Astrocyte (in vitro differentiated cells and primary cell): ENCODE results near the gene ACOX3. TPM values are rescaled to one million over a fixed set of nuclear protein-coding genes. Genes with fewer than 3 reads are reported as not detected.

ENCODE experiments used
- DNase-seq: peaks from one replicate; pipeline ENCODE4 v3.0.0-alpha.2; 2010; ENCODE audit warnings: low read depth
- FAIRE-seq: peaks from 2 replicates; lab custom pipeline; 2011; peaks lifted over from hg19 to GRCh38; lab: Jason Lieb, UNC
- H2AFZ ChIP-seq: 2 replicates; pipeline ENCODE4 v1.6.0; 2012; ENCODE audit warnings: low read depth, low read length, inconsistent platforms
- H3K27ac ChIP-seq: 2 replicates; pipeline ENCODE4 v1.5.1; 2011; ENCODE audit warnings: low read depth, low read length, inconsistent platforms
- H3K27me3 ChIP-seq: 2 replicates; pipeline ENCODE4 v1.6.0; 2011; ENCODE audit warnings: low read length, inconsistent platforms; ENCODE audit not compliant: insufficient read depth
- H3K36me3 ChIP-seq: 2 replicates; pipeline ENCODE4 v1.5.1; 2011; ENCODE audit warnings: low read length, inconsistent platforms; ENCODE audit not compliant: insufficient read depth
- H3K4me1 ChIP-seq: 2 replicates; pipeline ENCODE4 v1.5.1; 2011; ENCODE audit warnings: low read length, inconsistent platforms; ENCODE audit not compliant: insufficient read depth
- H3K4me2 ChIP-seq: 2 replicates; pipeline ENCODE4 v1.6.0; 2012; ENCODE audit warnings: low read length, inconsistent platforms
- H3K4me3 ChIP-seq: 2 replicates; pipeline ENCODE4 v1.5.1; 2011; ENCODE audit warnings: low read depth, mild to moderate bottlenecking, low read length, inconsistent platforms; ENCODE audit not compliant: insufficient read depth
- H3K79me2 ChIP-seq: 2 replicates; pipeline ENCODE4 v1.6.0; 2012; ENCODE audit warnings: mild to moderate bottlenecking, low read length, inconsistent platforms; ENCODE audit not compliant: insufficient read depth
- H3K9ac ChIP-seq: 2 replicates; pipeline ENCODE4 v1.6.0; 2012; ENCODE audit warnings: mild to moderate bottlenecking, low read length, inconsistent platforms
- H3K9me3 ChIP-seq: 2 replicates; pipeline ENCODE4 v1.5.1; 2012; ENCODE audit warnings: low read depth, mild to moderate bottlenecking, low read length, inconsistent platforms; ENCODE audit not compliant: insufficient read depth
- H4K20me1 ChIP-seq: 2 replicates; pipeline ENCODE4 v1.6.0; 2012; ENCODE audit warnings: low read length, inconsistent platforms; ENCODE audit not compliant: insufficient read depth
- H3K27ac Mint-ChIP-seq: one replicate; pipeline ENCODE4 v1.8.0; 2021; ENCODE audit warnings: mild to moderate bottlenecking, mixed read lengths; ENCODE audit not compliant: unreplicated experiment
- H3K27me3 Mint-ChIP-seq: one replicate; pipeline ENCODE4 v1.8.0; 2021; ENCODE audit warnings: low read depth, mixed read lengths; ENCODE audit not compliant: unreplicated experiment
- H3K36me3 Mint-ChIP-seq: one replicate; pipeline ENCODE4 v1.8.0; 2021; ENCODE audit warnings: low read depth, mixed read lengths; ENCODE audit not compliant: unreplicated experiment
- H3K4me1 Mint-ChIP-seq: one replicate; pipeline ENCODE4 v1.8.0; 2021; ENCODE audit warnings: low read depth, mixed read lengths; ENCODE audit not compliant: unreplicated experiment
- H3K4me3 Mint-ChIP-seq: one replicate; pipeline ENCODE4 v1.8.0; 2021; ENCODE audit warnings: mild to moderate bottlenecking, moderate library complexity, mixed read lengths; ENCODE audit not compliant: unreplicated experiment
- H3K9me3 Mint-ChIP-seq: one replicate; pipeline ENCODE4 v1.8.0; 2021; ENCODE audit warnings: mild to moderate bottlenecking, mixed read lengths; ENCODE audit not compliant: unreplicated experiment
- EZH2 ChIP-seq: IDR thresholded peaks from 2 replicates; pipeline ENCODE4 v1.6.1; 2012; ENCODE audit warnings: mild to moderate bottlenecking, low read length, inconsistent platforms; ENCODE audit not compliant: insufficient read depth
- total RNA-seq: library from RNA; stranded (reverse); gene quantifications from 2 replicates; pipeline ENCODE4 v1.2.1, GENCODE V29; 2021
- TF ChIP-seq, protein P1 (sequence below): IDR thresholded peaks from 2 replicates; pipeline ENCODE4 v1.5.1; 2011; ENCODE audit warnings: low read depth, mild to moderate bottlenecking, inconsistent platforms, low read length, moderate library complexity; ENCODE audit not compliant: insufficient read depth

Gene ACOX3
- total RNA-seq, 1 donor from 2014 or later = 45.6 TPM

GRCh38 chr4:8321771-8322170 lies 118.8 kb downstream of the ACOX3 start:
- H3K36me3 ChIP-seq = no peaks in the 10 kb centered on the region
- H3K9ac ChIP-seq = no peak overlapping the region
- H3K9me3 ChIP-seq = no peaks in the 10 kb centered on the region
- Mint-ChIP-seq H3K4me1 (peaks cover 5% of the 10 kb centered on the region), H3K9me3 (peaks cover 7% of the 10 kb centered on the region), H3K4me3 (no peak overlapping the region), H3K27ac (no peak overlapping the region), H3K27me3 (peaks cover 5% of the 10 kb centered on the region), H3K36me3 (no peaks in the 10 kb centered on the region)
- TF ChIP-seq, protein P1, sequence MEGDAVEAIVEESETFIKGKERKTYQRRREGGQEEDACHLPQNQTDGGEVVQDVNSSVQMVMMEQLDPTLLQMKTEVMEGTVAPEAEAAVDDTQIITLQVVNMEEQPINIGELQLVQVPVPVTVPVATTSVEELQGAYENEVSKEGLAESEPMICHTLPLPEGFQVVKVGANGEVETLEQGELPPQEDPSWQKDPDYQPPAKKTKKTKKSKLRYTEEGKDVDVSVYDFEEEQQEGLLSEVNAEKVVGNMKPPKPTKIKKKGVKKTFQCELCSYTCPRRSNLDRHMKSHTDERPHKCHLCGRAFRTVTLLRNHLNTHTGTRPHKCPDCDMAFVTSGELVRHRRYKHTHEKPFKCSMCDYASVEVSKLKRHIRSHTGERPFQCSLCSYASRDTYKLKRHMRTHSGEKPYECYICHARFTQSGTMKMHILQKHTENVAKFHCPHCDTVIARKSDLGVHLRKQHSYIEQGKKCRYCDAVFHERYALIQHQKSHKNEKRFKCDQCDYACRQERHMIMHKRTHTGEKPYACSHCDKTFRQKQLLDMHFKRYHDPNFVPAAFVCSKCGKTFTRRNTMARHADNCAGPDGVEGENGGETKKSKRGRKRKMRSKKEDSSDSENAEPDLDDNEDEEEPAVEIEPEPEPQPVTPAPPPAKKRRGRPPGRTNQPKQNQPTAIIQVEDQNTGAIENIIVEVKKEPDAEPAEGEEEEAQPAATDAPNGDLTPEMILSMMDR = no peak
- TF ChIP-seq EZH2 = no peak
- no peaks in the 10 kb centered on the region for H3K27me3 ChIP-seq
- H3K4me3 ChIP-seq = no peak overlapping the region
- DNase-seq (no peak), FAIRE-seq (no peak)
- no peak overlapping the region for H3K4me2 ChIP-seq
- H3K27ac ChIP-seq = no peak overlapping the region
- H3K4me1 ChIP-seq = no peaks in the 10 kb centered on the region
- no peaks in the 10 kb centered on the region for H4K20me1 ChIP-seq
- H3K79me2 ChIP-seq = no peaks in the 10 kb centered on the region
- H2AFZ ChIP-seq = no peak overlapping the region

GRCh38 chr4:8321220-8321619 lies 119.3 kb downstream of the ACOX3 start:
- Mint-ChIP-seq H3K36me3 (no peaks in the 10 kb centered on the region), H3K27ac (no peak overlapping the region), H3K27me3 (peaks cover 4% of the 10 kb centered on the region), H3K4me1 (peaks cover 10% of the 10 kb centered on the region), H3K4me3 (no peak overlapping the region), H3K9me3 (peaks cover 7% of the 10 kb centered on the region)
- no peaks in the 10 kb centered on the region for H3K27me3 ChIP-seq
- no peaks in the 10 kb centered on the region for H3K9me3 ChIP-seq
- H3K36me3 ChIP-seq = no peaks in the 10 kb centered on the region
- H2AFZ ChIP-seq = no peak overlapping the region
- no peak overlapping the region for H3K27ac ChIP-seq
- no peak overlapping the region for H3K9ac ChIP-seq
- H4K20me1 ChIP-seq = no peaks in the 10 kb centered on the region
- TF ChIP-seq, protein P1 = no peak
- TF ChIP-seq EZH2 = no peak
- DNase-seq (no peak), FAIRE-seq (peak; percentile 9)
- H3K4me1 ChIP-seq = peaks cover 4% of the 10 kb centered on the region
- H3K4me2 ChIP-seq = no peak overlapping the region
- H3K4me3 ChIP-seq = no peak overlapping the region
- no peaks in the 10 kb centered on the region for H3K79me2 ChIP-seq

DNA sequence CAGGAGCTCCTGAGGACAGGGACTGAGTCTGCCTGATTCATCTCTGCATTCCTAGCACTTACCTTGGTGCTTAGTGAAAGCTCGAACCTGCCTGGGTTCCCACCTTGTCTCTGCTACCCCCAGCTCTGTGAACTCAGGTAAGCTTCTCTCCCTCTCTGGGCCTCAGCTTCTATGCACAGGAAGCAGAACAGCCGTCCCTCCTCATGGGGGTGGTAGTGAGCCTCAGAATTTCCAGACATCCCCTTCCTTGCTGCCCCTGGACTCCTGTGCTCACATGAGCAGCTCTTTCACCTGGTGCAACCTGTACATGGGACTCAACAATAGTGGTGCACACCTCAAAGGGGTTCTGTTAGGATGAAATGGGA lies 120.2 kb downstream of the ACOX3 start:
- no peaks in the 10 kb centered on the region for H3K27me3 ChIP-seq
- no peaks in the 10 kb centered on the region for H3K36me3 Mint-ChIP-seq
- FAIRE-seq (no peak), DNase-seq (no peak)
- H4K20me1 ChIP-seq = no peaks in the 10 kb centered on the region
- H3K36me3 ChIP-seq = no peaks in the 10 kb centered on the region
- H2AFZ ChIP-seq = no peak overlapping the region
- no peak overlapping the region for H3K27ac ChIP-seq
- H3K9me3 ChIP-seq = no peaks in the 10 kb centered on the region
- no peak overlapping the region for H3K4me2 ChIP-seq
- peaks cover 13% of the 10 kb centered on the region for H3K4me1 ChIP-seq
- no peak overlapping the region for H3K4me3 Mint-ChIP-seq
- H3K9me3 Mint-ChIP-seq = peaks cover 7% of the 10 kb centered on the region
- peaks cover 18% of the 10 kb centered on the region for H3K4me1 Mint-ChIP-seq
- no peak overlapping the region for H3K9ac ChIP-seq
- no peak overlapping the region for H3K4me3 ChIP-seq
- TF ChIP-seq, protein P1 = no peak
- TF ChIP-seq EZH2 = no peak
- peaks cover 4% of the 10 kb centered on the region for H3K27me3 Mint-ChIP-seq
- no peak overlapping the region for H3K27ac Mint-ChIP-seq
- no peaks in the 10 kb centered on the region for H3K79me2 ChIP-seq
